GM12865 (cell line): ENCODE results near the gene LIN37.
A peak's percentile ranks its signal among the peaks of the same experiment; 100 is the strongest.

Source experiments
- DNase-seq: peaks from one replicate; pipeline ENCODE4 v3.0.0; 2010; ENCODE audit warnings: low read depth
- H3K4me3 ChIP-seq: 2 replicates; pipeline ENCODE4 v1.5.1; 2011; ENCODE audit warnings: mild to moderate bottlenecking, low read depth, low read length, control low read depth
- CTCF ChIP-seq: IDR thresholded peaks from 2 replicates; pipeline ENCODE4 v1.5.1; 2011; ENCODE audit warnings: low read length, control low read depth, low read depth, inconsistent platforms; ENCODE audit not compliant: insufficient read depth; ENCODE audit errors: missing control alignments

Gene LIN37

GRCh38 chr19:35742121-35742724, 6.2 kb upstream of the LIN37 start, which contains the start of gene IGFLR1:
Gene IGFLR1 (minus strand): TSS chr19:35742452. CDS start chr19:35741180, 1,272 bp downstream.
- DNase-seq, result peak; percentile 89
- TF ChIP-seq CTCF, result no peak
- H3K4me3 ChIP-seq, result peak within 1 kb of the TSS; percentile 58

- no peak for DNase-seq
- no peak for TF ChIP-seq CTCF
- H3K4me3 ChIP-seq, result peak overlapping the region; percentile 90
Observed at GRCh38 chr19:35743640-35744429, 4.5 kb upstream of the LIN37 start.

GRCh38 chr19:35744430-35745327, 3.7 kb upstream of the LIN37 start:
- peak overlapping the region; percentile 90 for H3K4me3 ChIP-seq
- no peak for TF ChIP-seq CTCF
- DNase-seq, result peak; percentile 96

- no peak for TF ChIP-seq CTCF
- peak within 1 kb of the TSS; percentile 90 for H3K4me3 ChIP-seq
- peak; percentile 100 for DNase-seq
Observed at GRCh38 chr19:35745328-35746086, 2.9 kb upstream of the LIN37 start, which contains the start of the genes PSENEN and U2AF1L4. Gene PSENEN (plus strand): TSS chr19:35745651. CDS start chr19:35745931, 280 bp downstream. Gene U2AF1L4 (minus strand): TSS chr19:35745418. CDS start chr19:35745391, 27 bp downstream.

- peak overlapping the region; percentile 90 for H3K4me3 ChIP-seq
- no peak for TF ChIP-seq CTCF
- DNase-seq, result no peak
Observed at GRCh38 chr19:35746087-35746462, 2.3 kb upstream of the LIN37 start.

GRCh38 chr19:35746531-35746930, 1.8 kb upstream of the LIN37 start:
- DNase-seq, result no peak
- H3K4me3 ChIP-seq, result peak overlapping the region; percentile 90
- no peak for TF ChIP-seq CTCF
